ENCODE results near the gene KIF25.

Gene KIF25

DNA sequence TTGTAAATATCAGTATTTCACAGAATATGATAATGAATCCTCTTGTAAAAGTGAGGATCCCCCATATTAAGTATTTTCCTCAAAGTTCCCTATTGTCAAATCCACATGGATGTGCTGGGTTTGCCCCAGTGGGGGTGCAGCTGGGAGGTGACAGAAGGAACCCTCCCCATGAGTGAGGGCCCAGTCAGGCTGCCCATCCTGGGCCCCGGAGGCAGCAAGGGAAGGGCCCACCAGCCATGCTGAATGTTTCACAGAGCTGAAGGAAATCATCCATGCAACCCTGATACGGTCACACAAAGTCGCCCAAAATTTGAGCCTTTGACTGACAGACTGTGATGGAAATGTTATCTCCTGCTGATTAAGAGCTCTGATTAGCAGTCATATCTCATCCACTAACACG is 41.8 kb downstream of the KIF25 start:
- FAIRE-seq = no peak

DNA sequence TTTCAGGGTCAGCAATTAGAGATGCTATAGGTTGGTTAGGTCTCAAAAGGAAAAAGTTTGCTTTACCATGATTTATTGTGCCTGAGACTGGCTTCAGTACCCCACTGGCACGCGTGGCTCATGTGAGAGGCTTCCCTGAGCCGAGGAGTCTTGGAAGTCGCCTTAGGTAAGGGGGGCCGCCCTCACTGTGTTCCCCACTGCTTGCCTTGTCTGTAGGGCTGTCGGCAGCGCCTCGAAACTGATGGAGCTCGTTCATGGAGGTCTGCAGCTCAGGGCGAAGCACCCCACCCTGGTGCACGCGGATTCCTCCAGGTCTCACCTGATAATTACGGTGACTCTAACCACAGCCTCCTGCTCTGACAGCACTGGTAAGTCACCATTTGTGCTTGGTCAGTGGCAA is 42.4 kb downstream of the KIF25 start:
- FAIRE-seq = no peak

DNA sequence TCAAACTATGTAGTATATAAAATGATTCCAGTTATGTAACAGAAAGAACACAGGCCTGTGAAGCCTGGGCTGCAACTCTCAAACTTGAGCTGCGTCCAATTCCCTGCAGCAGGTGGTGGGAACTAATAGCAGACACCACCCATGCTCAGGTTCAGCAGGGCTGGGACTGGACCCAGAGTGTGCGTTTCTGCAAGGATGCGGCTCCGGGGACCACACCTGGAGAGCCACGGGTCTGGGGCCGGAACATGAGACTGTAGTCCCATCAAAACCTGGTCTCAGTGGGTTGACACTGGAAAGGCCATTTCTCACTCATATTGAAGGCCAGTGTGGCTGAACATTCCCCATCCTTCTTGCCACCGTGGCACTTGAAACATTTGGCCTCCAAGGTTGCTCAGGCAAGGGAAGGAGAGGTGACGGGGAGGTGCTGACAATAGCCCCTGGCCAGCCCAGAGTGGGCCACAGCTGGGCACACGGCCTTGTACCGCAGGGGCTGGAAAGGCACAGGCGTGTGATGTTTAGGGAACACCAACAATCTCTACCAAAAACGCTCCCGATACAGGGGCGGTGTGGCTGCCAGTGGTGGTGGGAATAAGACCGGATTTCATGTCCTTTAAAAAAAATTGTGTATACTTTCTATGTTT is 43.5 kb downstream of the KIF25 start:
- FAIRE-seq = no peak

DNA sequence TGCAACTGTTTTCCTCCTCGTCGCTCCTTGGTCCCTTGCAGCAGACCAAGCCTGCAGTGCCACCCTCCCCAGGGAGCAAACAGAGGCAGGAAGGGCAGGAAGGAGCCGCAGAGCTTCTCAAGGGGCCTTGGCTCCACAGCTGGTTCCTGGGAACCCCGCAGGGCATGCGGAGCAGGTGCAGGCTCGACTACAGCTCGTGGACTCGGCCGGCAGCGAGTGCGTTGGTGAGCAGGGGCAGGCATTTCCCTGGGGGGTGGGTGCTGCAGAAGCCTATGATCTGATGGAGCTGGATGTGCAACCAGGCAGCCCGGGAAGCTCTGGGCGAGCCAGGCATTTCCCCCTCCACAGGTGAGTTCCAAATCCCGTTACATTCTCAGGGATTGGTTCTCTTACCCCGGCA is 44.5 kb downstream of the KIF25 start:
- no peak for FAIRE-seq

DNA sequence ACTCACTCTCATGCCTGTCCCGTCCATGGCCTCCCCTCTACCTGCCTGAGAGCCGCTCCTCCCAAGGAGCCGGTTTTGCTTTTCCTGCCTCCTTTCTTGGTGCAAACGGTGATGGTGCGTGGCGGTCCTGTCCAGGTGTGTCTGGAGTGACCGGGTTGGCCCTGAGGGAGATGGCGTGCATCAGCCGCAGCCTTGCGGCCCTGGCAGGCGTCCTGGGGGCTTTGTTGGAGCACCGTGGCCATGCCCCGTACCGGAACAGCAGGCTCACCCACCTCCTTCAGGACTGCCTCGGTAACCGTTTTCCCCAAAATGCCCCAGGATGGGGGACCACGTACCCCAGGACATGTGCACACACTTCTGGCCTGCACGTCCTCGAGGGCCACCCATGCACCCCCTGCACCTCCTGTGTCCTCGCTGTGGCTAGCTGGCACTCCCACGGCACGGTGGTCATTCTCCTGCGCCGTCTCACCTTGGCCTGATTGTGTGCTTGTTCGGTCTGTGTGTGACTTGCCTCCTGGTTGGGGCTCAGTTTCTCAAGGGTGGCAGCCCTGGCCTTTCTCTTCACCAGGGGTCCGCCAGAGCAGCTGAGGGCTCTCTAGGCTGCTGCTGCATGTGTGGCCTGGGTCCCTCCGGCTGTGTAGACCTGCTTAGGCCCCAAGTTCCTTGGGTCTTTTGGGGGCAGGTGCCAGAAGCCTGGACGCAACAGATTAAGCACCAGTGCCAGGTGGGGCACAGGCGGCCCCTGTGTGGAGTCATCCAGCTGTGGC is 45.1 kb downstream of the KIF25 start:
- no peak for FAIRE-seq

DNA sequence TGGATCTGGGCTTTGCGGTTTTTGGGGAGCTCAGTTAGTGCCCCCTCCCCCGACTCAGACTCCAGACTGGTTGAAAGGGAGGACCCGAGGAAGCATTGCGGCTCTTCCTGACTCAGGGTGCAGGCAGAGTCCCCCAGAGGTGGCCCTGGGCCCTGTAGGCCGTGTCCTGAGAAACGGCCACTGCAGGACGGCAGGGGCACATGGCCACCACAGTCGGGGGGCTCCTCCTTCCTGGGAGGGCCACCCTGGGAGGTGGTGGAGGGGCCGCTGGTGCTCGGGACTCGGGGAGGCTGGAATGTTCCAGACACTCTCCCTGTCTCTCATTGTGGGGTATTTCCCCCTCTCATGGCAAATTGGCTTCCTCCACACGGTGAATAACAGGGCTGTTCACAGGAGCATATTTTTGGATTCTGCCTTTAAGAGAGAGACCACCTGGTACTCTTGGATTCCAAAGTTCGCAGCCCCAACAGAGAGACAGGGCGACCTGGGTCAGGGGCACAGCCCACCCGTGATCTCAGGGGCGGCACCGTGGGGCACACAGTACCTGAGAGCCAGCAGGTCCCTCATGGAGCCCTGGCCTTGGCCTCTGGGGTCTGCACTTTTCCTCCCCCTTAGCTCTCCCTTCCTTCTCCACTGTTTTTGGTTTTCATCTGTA is 45.8 kb downstream of the KIF25 start:
- FAIRE-seq = no peak

DNA sequence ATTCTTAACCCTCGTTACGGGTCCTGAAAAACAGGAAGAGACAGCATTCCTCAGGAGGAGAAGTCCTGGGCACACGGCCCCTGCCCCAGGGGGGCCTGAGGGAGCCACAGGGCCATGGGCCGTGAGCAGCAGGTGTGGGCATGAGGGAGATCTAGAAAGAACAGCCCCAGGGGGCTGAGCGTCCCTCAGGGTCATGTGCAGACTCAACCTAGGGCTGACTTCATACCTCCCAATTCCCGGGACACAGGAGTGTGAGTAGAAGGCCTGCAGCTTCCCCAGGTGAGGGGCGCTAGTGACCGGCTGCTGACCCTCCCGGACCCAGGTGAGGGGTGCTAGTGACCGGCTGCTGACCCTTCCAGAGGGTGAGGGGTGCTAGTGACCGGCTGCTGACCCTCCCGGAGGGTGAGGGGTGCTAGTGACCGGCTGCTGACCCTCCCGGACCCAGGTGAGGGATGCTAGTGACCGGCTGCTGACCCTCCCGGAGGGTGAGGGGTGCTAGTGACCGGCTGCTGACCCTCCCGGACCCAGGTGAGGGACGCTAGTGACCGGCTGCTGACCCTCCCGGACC is 46.5 kb downstream of the KIF25 start:
- FAIRE-seq = no peak

DNA sequence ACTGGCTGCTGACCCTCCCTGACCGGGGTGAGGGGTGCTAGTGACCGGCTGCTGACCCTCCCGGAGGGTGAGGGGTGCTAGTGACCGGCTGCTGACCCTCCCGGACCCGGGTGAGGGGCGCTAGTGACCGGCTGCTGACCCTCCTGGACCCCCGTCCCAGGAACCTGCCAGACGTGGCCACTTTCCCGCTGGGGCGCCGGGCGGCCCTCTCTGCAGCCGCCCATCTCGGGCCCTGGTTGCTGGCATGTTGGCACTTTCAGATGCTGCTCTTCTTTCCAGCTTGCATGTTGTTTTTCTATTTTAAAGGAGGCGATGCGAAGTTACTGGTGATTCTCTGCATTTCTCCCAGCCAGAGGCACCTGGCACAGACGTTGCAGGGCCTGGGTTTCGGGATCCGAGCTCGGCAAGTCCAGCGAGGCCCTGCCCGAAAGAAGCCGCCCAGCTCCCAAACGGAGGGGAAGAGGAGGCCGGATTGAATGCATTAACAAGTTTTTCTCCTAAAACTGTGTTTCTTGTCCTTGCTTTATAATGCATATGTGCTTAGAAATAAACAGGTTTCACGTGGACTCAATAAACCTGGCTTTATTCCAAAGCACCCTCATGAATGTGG is 47.2 kb downstream of the KIF25 start:
- FAIRE-seq = no peak

DNA sequence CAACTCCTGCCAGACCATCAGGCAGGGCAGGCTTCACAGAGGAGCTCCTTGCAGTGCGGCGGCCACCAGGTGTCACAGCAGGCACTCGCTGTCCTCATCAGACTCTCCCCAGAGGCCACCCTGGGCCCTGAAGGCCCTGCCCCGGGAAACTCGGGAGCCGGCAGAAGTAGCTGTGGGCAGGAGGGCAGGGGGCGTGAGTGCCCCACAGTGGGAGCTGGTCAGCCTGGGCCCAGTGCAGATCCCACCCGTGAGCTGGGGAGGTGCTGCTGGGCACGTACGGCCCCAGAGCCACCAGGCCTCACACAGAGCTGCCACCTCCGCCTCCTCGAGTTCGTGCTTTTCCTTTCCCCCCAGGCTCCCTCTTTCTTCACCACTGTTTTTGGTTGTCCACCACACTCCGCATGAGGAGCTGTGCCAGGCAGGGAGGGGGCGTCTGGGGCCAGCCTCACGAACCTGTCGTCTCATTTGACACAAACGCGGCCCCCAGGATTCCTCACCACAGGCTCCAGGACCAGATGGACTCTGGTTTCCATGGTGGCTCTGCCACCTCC is 47.7 kb downstream of the KIF25 start:
- FAIRE-seq = no peak

DNA sequence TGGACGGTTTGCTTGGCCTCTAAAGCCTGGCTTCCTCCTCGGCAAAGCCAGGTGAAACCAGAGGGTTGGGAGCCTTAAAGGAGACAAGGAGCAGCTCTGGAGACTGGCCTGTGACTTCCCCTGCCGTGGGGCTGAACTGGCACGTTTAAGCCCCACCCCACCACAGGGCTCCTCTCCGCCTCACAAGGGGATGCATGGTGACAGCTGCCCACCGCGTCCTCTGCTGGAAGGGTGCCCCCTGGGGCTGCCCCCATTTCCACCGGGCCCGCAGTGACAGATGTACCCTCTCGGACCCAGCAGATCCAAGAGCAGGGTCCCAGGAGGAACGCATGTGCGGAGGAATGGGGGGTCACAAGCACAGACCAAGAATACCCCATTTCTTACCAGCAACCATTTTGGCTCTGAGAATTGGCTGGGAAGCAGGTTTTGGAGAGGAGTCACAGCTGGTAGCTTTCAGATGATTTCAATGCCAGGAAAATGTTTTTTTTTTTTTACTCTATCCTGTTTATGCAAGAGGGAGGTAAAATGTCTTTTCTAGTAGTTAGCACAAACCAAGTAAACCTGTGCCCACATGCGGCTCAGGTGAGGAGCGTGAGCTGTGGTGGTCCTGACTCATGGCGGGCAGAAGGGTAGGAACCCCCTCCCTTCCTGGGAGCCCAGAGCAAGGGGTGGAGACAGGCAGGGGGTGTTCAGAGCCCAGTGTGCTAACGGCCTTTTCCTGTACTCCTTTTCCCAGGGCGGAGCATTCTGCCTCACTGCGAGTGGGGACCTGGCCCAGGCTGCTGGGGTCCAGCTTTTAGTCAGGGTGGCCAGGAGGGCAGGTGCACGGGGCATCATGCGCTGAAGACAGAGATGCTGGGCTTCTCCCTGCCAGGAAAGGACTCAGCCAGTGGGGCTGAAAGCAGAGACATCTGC is 48.5 kb downstream of the KIF25 start:
- no peak for FAIRE-seq

DNA sequence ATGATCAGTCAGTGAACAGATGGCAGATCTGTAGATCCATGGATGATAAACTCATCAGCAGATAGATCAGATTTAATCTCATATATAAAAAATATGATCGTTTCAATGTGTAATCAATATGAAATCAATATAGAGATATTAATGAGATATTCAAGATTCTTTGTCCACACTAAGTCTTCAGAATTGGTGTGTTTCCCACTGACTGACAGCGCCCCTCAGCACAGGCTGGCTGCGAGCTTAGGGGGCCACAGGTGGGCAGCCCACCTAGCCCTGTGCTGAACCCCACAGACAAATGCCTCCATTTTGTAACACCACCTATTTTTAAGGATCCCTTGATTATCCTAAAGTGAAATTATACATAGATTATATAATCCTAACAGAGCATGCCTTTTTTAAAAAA is 49.2 kb downstream of the KIF25 start:
- FAIRE-seq = no peak

DNA sequence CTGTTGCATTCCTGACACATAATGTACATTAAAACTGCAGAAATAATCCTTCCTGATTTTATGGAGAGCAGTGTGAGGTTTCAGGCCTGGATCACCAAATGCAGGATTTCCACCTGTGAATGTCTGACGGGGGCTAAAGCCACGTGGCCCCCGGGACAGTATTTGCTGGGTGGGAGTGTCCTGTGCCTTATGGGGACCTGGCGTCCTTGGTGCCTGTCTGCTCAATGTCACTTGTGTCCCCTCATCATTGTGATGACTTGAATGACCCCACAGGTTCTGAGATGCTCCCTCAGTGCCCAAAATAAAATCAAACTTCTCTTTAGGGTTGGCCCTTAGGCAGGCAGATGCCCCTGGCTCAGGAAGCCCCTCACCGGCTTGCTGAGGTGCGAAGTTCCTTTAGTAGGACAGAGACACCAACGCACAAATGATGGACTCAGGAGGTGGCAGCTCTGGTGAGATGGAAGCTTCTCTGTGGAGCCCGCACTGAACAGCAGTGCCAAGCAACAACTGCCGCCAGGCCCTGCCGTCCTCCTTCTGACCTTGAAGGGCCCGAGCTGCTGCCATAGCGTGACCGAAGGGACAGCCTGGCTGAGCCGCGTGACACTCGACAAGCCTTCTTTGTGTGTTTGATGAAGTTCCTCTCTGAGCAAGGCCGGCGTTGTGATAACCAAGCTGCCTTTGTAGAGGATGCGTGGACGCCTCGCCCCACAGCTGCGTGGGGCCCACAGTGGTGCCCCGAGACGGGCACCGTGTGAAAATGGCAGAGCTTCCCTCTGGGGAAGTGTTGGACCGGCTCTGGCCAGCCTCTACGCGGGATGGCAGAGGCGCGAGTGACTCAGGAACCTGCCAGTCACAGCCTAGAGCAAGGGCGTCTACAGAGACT is 50.6 kb downstream of the KIF25 start:
- no peak for FAIRE-seq

DNA sequence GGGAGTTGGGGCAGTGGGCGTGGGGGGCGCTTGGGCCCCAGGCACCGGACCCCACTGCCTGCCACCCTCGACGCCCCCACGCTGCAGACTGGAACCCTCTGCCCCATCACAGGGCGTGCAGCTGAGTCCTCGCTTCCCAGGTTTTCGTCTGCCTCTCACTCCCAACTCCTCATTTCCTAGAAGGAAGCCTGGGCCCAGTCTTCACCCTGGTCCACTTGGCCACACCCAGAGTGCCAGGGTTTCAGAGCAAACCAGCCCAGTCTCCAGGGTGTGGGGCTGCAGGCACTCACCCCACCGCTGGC is 51.2 kb downstream of the KIF25 start:
- FAIRE-seq = no peak

DNA sequence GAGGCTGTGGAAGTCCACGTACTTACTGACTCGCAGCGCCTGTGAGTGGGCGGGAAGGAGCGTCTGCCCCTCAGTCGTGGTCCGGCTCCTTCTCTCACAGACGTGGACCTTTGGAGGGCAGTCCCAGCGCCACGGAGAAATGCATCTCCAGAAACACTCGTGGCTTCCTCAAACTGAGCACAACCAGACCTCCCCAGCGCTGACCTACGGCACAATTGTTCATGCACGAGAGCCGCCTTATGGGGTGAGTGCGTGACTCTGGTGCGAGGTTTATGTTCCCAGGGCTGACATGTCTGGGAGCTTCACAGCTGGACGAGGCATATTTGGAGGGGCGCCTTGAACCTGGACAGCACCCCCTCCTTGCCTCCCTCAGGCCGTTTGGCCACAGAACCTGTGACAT is 51.8 kb downstream of the KIF25 start:
- no peak for FAIRE-seq

DNA sequence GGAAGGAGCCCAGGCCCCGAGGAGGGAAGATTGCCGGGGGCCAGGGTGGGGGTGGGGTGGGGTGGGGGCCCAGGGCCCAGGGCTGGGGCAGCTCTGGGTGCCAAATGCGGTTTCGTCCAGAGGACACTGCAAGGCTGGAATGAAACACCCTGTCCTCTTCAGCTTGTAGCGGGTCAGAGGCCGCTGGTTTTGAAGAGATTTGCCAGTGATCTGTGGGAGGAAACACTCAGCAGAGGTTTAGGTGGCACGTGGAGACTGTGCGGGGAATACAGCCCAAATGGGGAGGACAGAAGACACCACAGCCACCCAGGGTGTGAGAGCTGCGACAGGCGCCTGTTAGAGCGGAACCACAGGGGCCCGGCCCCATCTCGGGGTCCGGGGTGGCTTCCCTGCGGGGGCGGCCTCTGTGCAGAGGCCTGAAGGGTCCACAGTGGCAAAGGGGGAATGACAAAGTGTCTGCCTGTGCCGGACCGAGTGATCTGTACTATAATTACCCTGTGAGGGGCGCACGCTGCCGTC is 52.3 kb downstream of the KIF25 start:
- FAIRE-seq = no peak

DNA sequence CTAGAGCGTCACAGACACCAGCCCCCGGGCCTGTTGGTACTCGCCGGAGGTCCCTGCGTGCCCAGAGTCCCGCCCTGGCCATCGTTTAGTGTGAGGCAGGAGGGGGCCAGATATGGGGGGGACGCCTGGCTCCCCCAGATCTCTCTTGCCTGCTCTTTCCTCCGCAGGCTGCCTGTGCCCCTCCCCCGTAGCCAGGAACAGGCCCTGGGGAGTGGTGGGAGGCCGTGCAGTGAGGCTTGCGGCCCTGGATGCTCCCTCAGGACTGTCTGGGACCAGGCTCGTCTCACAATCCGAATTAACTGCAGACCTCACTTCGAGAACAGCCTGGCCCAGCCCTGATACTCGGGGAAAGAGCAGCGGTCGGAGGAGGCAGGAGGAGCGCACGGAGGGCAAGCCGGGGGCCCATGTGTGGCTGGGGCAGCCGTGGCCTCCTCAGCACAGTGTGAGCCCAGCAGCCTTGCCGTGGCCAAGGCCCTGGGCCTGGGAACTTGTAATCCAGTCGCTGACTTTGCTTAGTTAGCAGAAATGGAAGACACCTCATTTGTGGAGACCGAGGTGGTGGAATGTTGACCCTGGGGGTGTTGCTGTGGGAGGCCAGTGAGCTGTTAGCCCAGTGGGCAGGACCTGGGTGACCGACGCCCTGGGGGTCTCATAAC is 52.9 kb downstream of the KIF25 start:
- no peak for FAIRE-seq

DNA sequence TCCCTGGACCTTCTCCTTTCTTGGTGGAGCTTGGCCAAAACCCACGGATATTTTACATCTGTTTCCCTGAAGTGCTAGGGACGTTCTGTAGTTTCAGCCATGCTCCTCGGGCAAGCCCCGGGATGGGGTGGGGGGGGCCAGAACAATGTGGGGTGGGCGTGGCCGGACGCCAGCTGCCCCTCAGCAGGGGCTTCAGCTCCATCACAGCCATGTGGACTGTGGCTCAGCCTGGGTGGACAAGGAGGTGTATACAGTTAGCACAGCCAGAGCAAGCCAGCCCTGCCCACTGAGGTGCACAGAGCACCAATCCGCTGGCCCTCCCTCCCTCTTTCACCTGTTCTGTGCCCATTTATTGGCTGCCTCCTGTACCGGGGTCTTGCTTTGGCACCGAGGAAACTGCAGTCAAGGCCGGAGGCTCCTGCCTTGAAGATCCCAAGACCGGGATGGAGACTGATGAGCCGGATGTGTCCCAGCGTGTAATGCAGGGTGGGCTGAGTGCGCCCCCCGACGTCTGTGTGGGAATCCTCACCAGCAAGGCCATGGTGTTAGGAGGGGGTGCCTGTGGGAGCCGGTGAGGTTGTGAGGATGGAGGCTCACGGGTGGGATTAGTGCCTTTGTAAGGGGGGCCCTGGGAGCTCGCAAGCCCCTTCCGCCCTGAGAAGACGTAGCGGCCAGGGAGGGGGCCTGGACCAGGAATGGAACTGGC is 53.6 kb downstream of the KIF25 start:
- FAIRE-seq = no peak

DNA sequence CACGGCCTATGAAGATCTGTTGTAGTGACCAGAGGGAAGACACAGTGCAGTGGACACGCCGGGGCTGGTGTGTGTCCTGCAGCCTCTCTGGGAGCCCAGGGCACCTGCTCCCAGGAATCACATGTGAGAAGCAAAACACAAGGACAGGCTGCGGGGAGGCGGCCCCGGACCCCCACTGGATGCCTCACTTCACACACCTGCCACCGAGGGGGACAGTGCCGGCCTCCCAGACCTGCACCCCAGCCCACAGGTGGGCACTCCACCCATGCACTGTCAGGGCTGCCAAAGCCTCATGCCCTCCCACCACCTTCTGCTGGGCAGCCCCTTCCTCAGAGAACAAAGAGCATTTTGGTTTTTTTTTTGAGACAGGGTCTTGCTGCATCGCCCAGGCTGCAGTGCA is 54.2 kb downstream of the KIF25 start:
- no peak for FAIRE-seq

DNA sequence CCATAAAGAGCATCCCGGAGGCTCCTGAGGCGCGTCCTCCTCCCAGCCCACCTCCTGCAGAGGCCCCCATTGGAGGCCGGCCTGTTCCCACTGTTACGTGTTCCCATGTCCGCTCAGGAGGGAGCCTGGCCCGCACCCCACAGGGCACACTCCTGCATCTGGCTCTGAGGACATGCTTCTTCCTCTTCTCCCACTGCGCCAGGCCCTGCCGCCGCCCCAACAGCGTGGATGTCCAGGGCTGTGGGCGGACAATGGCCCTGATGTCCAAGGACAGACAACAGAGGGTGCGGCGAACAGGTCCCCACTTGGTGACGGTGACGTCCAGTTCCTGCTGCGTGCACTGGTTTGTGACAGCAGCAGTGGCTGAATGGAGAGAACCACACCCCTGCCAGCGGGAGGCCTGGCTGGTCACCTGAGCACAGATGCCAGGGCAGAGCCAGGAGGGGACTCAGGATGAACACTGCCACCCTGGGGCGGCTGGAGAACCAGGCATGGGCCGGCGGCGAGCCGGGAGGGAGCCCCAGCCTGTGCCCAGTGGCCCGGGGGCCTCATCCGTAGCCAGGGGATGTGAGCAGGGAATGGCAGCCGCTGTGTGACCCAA is 54.9 kb downstream of the KIF25 start:
- no peak for FAIRE-seq
